Ishikawa (cell line): Measurements from ENCODE around the gene SACS.

Source experiments
- CEBPB ChIP-seq: IDR thresholded peaks from 2 replicates; pipeline ENCODE4 v1.6.1; 2012
- CREB1 ChIP-seq: IDR thresholded peaks from 2 replicates; pipeline ENCODE4 v1.6.1; 2012; ENCODE audit warnings: low read depth
- EGR1 ChIP-seq: IDR thresholded peaks from 2 replicates; pipeline ENCODE4 v1.6.1; 2012
- EP300 ChIP-seq: IDR thresholded peaks from 2 replicates; pipeline ENCODE4 v1.6.1; 2012; ENCODE audit warnings: borderline replicate concordance
- FOXM1 ChIP-seq: IDR thresholded peaks from 2 replicates; pipeline ENCODE4 v1.6.1; 2012; ENCODE audit warnings: low read depth, borderline replicate concordance
- NFIC ChIP-seq: IDR thresholded peaks from 2 replicates; pipeline ENCODE4 v1.6.1; 2012
- RAD21 ChIP-seq: IDR thresholded peaks from 2 replicates; pipeline ENCODE4 v1.6.1; 2012; ENCODE audit warnings: low read depth
- TAF1 ChIP-seq: IDR thresholded peaks from 2 replicates; pipeline ENCODE4 v1.6.1; 2012; ENCODE audit warnings: low read depth, mild to moderate bottlenecking
- TCF12 ChIP-seq: IDR thresholded peaks from 2 replicates; pipeline ENCODE4 v1.6.1; 2012; ENCODE audit warnings: low read depth
- TEAD4 ChIP-seq: IDR thresholded peaks from 2 replicates; pipeline ENCODE4 v1.6.1; 2012
- USF1 ChIP-seq: IDR thresholded peaks from 2 replicates; pipeline ENCODE4 v1.6.1; 2012
- YY1 ChIP-seq: IDR thresholded peaks from 2 replicates; pipeline ENCODE4 v1.6.1; 2012; ENCODE audit warnings: low read depth
- ZBTB7A ChIP-seq: IDR thresholded peaks from 2 replicates; pipeline ENCODE4 v1.6.1; 2012; ENCODE audit warnings: low read depth
- TF ChIP-seq, protein P1 (sequence below): IDR thresholded peaks from 2 replicates; pipeline ENCODE4 v1.6.1; 2012
- TF ChIP-seq, protein P2 (sequence below): IDR thresholded peaks from 2 replicates; pipeline ENCODE4 v1.6.1; 2012; ENCODE audit warnings: low read depth, mild to moderate bottlenecking

Gene SACS

DNA sequence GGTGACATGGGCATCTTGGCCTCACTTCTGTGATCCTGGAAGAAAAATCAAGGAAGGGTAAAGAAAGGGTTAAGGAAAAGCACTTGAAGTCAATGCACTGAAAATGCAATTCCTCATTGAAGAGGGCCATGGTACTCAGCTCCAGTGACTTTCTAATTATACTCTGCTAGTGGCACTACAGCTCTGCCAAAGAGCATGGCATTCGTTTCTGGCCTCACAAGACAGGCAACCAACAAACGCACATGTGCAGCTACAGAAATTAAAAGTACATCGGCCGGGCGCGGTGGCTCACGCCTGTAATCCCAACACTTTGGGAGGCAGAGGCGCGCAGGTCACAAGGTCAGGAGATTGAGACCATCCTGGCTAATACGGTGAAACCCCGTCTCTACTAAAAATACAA lies 21.8 kb downstream of the SACS start:
- no peak for TF ChIP-seq USF1
- TF ChIP-seq EGR1: no peak
- TF ChIP-seq NFIC: no peak
- no peak for TF ChIP-seq EP300
- TF ChIP-seq, protein P1, sequence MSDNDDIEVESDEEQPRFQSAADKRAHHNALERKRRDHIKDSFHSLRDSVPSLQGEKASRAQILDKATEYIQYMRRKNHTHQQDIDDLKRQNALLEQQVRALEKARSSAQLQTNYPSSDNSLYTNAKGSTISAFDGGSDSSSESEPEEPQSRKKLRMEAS: no peak
- no peak for TF ChIP-seq TEAD4
- TF ChIP-seq, protein P2, sequence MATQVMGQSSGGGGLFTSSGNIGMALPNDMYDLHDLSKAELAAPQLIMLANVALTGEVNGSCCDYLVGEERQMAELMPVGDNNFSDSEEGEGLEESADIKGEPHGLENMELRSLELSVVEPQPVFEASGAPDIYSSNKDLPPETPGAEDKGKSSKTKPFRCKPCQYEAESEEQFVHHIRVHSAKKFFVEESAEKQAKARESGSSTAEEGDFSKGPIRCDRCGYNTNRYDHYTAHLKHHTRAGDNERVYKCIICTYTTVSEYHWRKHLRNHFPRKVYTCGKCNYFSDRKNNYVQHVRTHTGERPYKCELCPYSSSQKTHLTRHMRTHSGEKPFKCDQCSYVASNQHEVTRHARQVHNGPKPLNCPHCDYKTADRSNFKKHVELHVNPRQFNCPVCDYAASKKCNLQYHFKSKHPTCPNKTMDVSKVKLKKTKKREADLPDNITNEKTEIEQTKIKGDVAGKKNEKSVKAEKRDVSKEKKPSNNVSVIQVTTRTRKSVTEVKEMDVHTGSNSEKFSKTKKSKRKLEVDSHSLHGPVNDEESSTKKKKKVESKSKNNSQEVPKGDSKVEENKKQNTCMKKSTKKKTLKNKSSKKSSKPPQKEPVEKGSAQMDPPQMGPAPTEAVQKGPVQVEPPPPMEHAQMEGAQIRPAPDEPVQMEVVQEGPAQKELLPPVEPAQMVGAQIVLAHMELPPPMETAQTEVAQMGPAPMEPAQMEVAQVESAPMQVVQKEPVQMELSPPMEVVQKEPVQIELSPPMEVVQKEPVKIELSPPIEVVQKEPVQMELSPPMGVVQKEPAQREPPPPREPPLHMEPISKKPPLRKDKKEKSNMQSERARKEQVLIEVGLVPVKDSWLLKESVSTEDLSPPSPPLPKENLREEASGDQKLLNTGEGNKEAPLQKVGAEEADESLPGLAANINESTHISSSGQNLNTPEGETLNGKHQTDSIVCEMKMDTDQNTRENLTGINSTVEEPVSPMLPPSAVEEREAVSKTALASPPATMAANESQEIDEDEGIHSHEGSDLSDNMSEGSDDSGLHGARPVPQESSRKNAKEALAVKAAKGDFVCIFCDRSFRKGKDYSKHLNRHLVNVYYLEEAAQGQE: no peak
- no peak for TF ChIP-seq YY1
- no peak for TF ChIP-seq TAF1
- no peak for TF ChIP-seq TCF12
- no peak for TF ChIP-seq CREB1
- TF ChIP-seq FOXM1: no peak
- no peak for TF ChIP-seq RAD21
- TF ChIP-seq ZBTB7A: no peak
- no peak for TF ChIP-seq CEBPB

GRCh38 chr13:23411220-23411619 lies 22.3 kb downstream of the SACS start:
- TF ChIP-seq NFIC: no peak
- TF ChIP-seq EP300: no peak
- no peak for TF ChIP-seq YY1
- no peak for TF ChIP-seq USF1
- TF ChIP-seq TAF1: no peak
- TF ChIP-seq, protein P2: no peak
- no peak for TF ChIP-seq FOXM1

DNA sequence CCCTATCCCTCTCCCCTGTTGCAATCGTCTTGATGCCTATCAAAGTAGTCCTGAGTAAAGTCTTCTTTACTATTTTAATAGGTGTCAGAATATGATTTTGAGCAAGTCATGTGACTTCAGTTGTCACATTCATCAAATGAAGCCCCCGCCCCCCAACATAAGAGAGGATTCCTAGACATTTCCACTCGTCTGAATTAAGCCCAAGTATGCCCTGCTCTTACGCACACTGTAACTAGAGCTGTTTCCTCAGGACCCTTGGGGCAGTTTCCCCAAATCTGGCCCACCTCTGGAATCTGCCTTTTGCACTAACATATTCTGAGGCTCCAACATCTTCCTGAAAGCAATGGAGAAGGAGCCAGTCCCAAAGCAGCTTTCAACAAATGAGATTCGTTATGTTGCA lies 25.5 kb downstream of the SACS start:
- TF ChIP-seq EGR1 (no peak), CEBPB (no peak), NFIC (no peak)
- TF ChIP-seq, protein P1: no peak

- TF ChIP-seq RAD21: no peak
- TF ChIP-seq FOXM1: no peak
- TF ChIP-seq CREB1: no peak
- no peak for TF ChIP-seq EP300
- no peak for TF ChIP-seq USF1
- TF ChIP-seq TEAD4: no peak
- TF ChIP-seq NFIC: no peak
Observed at GRCh38 chr13:23399347-23399746, 34.2 kb downstream of the SACS start.

DNA sequence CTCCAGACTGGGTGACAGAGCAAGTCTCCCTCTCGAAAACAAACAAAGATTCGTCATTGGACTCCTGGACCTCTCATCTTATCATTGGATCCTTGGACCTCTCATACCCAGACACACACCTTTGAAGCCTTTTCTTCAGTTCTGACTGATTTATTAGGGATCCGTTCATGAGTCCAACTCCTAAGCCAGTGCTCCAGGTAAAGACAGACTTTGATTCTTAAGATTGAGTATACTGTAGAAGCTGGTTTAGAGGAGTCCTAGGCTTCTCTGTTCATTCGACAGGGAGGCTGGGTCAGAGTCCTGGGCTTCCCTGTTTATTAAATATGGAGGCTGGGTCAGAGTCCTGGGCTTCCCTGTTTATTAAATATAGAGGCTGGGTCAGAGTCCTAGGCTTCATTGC lies 38.7 kb downstream of the SACS start:
- TF ChIP-seq FOXM1: no peak
- no peak for TF ChIP-seq CEBPB
- no peak for TF ChIP-seq CREB1
- TF ChIP-seq, protein P2: no peak
- no peak for TF ChIP-seq YY1
- TF ChIP-seq ZBTB7A: no peak
- TF ChIP-seq TCF12: no peak
- TF ChIP-seq, protein P1: no peak
- TF ChIP-seq EP300: no peak
